ENCODE data around the gene FAM78B. TPM values are rescaled to one million over a fixed set of nuclear protein-coding genes. Genes with fewer than 3 reads are reported as not detected.

FAM78B gene
- total RNA-seq, 4 donors from 2014 or later, result 0.21 to 3.3 (median 0.26) TPM; not detected in 1

DNA sequence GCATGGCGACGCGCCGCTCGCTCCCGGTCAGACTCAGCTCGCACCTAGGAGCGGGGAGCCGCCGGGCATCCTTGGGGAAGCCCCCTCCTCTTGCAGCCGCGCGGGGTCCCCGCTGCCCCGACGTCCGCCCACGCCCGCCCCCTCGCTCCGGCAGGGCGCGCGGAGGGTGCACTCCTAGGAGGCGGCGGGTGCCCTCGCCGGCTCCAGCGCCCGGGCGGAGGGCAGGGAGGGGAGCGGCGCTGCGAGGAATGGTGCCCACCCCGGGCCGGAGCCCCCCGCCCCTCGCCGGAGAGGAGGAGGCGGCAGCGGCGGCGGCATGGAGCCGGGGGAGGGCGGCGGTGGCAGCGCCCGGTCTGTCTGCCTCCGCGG, 488 bp downstream of the FAM78B start:
- no peaks in the 10 kb centered on the region for H3K27me3 ChIP-seq
- H3K36me3 ChIP-seq, result no peaks in the 10 kb centered on the region
- TF ChIP-seq, protein P1, sequence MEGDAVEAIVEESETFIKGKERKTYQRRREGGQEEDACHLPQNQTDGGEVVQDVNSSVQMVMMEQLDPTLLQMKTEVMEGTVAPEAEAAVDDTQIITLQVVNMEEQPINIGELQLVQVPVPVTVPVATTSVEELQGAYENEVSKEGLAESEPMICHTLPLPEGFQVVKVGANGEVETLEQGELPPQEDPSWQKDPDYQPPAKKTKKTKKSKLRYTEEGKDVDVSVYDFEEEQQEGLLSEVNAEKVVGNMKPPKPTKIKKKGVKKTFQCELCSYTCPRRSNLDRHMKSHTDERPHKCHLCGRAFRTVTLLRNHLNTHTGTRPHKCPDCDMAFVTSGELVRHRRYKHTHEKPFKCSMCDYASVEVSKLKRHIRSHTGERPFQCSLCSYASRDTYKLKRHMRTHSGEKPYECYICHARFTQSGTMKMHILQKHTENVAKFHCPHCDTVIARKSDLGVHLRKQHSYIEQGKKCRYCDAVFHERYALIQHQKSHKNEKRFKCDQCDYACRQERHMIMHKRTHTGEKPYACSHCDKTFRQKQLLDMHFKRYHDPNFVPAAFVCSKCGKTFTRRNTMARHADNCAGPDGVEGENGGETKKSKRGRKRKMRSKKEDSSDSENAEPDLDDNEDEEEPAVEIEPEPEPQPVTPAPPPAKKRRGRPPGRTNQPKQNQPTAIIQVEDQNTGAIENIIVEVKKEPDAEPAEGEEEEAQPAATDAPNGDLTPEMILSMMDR (IDR thresholded peaks at IDR 0.05), result no peak
- TF ChIP-seq POLR2A (IDR thresholded peaks at IDR 0.05), result no peak
- H3K9me3 ChIP-seq, result no peaks in the 10 kb centered on the region
- intact Hi-C loops (cut with DNase I; ENCODE audit: low total_unique reads), result loop anchor here (10.0 kb wide), 1 partner anchor 242 kb away; no protein-coding TSS in a partner anchor
- DNase-seq, result peak in 1 of 2 donors; percentile 15
- H3K4me3 ChIP-seq, result peak overlapping the region; percentile 53 to 79
- no peaks in the 10 kb centered on the region for H3K4me1 ChIP-seq
- H3K27ac ChIP-seq, result peak overlapping the region; percentile 75 to 82

DNA sequence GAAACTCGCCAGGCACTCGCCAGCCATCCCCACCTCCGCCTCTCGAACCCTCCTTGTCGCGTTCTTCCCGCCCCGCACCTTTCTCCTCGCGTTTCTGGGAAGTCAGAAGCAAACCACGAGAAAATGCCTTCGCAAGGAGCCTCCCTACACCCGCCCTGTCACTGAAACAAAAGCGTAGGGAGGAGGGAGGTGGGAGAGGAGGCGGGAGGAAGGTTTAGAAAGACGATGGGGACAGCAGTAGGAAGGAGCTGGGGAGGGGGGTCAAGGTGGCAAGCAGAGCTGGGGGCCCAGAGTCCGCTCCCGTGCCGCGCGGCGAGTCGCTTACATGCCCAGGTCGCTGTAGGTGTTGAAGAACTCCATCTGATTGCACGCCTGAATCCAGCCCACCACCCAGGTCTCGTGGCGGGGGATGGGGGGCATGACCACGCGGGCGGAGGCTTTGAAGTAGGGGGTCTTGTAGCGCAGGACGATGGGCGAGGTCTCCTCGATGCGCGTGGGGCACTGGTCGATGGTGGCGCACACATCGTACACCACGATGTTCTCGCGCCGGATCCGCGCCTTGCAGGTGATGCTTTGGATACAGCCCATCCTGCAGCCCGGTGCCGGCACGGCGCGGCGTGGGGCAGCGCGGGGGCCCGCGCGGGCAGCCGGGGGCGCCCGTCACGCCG, 1.0 kb downstream of the FAM78B start:
- Histone ChIP-seq H3K4me1 (no peaks in the 10 kb centered on the region), H3K9me3 (no peaks in the 10 kb centered on the region), H3K4me3 (peak overlapping the region; percentile 53 to 79), H3K27me3 (no peaks in the 10 kb centered on the region), H3K36me3 (no peaks in the 10 kb centered on the region), H3K27ac (peak overlapping the region; percentile 9 to 82)
- intact Hi-C loops (cut with DNase I; ENCODE audit: low total_unique reads), result loop anchor here (10.0 kb wide), 1 partner anchor 241 kb away; no protein-coding TSS in a partner anchor
- DNase-seq, result peak in 1 of 2 donors; percentile 24
- no peak for TF ChIP-seq POLR2A (IDR thresholded peaks at IDR 0.05)
- TF ChIP-seq, protein P1 (IDR thresholded peaks at IDR 0.05), result no peak

DNA sequence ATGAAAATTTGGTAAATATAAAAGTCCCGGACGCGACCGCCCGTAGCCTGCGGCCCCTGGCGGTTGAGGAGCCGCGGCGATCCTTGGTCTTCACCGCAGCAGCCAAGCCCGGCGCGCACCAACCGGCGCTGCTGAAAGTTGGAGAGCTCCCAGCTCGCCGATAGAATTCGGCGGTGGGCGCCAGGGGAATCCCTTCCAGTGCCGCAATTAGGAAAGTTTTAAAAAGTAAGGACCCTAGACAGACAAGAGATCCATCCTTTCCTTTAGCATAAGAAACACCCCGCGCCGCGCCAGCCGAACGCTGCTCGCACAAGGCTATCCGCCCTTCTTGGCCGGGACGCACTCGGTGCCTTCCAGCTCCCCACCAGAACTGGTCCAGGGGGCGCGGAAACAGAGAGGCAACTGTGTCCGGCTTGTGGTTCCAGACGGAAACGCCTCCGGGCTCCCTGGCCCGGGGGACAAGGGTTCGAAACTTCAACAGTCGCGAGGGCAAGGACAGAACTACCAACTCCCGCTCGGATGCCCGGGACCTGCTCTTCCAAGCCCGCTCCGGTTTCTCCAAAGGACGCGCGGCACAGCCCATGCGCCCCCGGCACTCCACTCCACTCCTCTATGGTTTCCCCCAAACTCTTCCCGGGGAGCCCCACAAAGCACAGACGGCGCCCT, 1.7 kb downstream of the FAM78B start:
- H3K4me3 ChIP-seq, result peak overlapping the region; percentile 53 to 79
- no peaks in the 10 kb centered on the region for H3K9me3 ChIP-seq
- H3K4me1 ChIP-seq, result no peaks in the 10 kb centered on the region
- DNase-seq, result peak; percentile 44 to 47
- no peaks in the 10 kb centered on the region for H3K36me3 ChIP-seq
- peak overlapping the region; percentile 9 to 35 for H3K27ac ChIP-seq
- no peak for TF ChIP-seq POLR2A (IDR thresholded peaks at IDR 0.05)
- TF ChIP-seq, protein P1 (IDR thresholded peaks at IDR 0.05), result peak; percentile 45 to 70 (median 62)
- intact Hi-C loops (cut with DNase I; ENCODE audit: low total_unique reads), result loop anchor here (10.0 kb wide), 1 partner anchor 240 kb away; no protein-coding TSS in a partner anchor
- no peaks in the 10 kb centered on the region for H3K27me3 ChIP-seq

DNA sequence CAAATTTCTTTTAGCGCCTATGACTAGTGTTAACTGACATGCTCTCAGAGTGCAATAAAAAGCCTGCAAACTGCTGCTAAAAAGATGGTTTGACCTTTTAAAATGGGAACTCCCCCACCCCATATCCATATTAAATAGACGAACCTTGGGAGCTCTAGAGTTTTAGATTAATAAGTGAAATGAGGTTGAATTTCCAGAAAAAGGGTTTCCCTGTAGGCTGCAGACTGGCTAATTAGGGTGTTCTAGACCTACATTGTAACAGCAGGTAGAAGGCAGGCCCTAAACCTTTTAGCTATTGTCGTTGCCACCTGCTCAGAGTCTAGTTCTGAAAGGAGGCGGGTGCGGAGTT, 2.2 kb downstream of the FAM78B start:
- no peak for DNase-seq
- H3K27me3 ChIP-seq, result no peaks in the 10 kb centered on the region
- H3K4me3 ChIP-seq, result peak overlapping the region in 1 of 2 donors; percentile 79
- intact Hi-C loops (cut with DNase I; ENCODE audit: low total_unique reads), result loop anchor here (10.0 kb wide), 1 partner anchor 240 kb away; no protein-coding TSS in a partner anchor
- H3K36me3 ChIP-seq, result no peaks in the 10 kb centered on the region
- H3K4me1 ChIP-seq, result no peaks in the 10 kb centered on the region
- TF ChIP-seq POLR2A (IDR thresholded peaks at IDR 0.05), result no peak
- TF ChIP-seq, protein P1 (IDR thresholded peaks at IDR 0.05), result no peak
- no peak overlapping the region for H3K27ac ChIP-seq
- H3K9me3 ChIP-seq, result no peaks in the 10 kb centered on the region

DNA sequence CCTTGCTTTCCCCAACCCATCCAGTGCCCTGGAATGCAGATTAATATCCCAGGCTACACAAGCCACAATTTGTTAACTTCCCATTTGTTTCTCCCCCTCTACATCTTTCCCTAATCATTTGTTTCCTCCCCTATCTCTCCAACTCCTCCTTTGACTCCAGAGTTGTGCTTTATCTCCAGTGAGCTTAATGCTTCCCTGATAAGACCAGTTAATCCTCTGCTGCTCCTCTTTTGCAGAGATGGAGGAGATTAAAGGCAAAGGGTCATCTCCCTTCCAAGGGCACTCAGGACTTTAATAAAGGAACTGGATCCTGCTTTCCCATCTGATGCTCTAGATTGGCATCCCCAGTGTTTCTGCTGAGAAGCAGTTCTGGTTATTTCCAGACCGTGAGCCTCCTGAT, 7.1 kb downstream of the FAM78B start:
- Histone ChIP-seq H3K9me3 (no peaks in the 10 kb centered on the region), H3K27ac (no peak overlapping the region), H3K36me3 (no peaks in the 10 kb centered on the region), H3K4me1 (no peaks in the 10 kb centered on the region), H3K4me3 (no peak overlapping the region), H3K27me3 (no peaks in the 10 kb centered on the region)
- intact Hi-C loops (cut with DNase I; ENCODE audit: low total_unique reads), result loop anchor here (10.0 kb wide), 1 partner anchor 235 kb away; no protein-coding TSS in a partner anchor
- no peak for DNase-seq
- TF ChIP-seq, protein P1 (IDR thresholded peaks at IDR 0.05), result no peak
- TF ChIP-seq POLR2A (IDR thresholded peaks at IDR 0.05), result no peak
